Activated CD8-positive, alpha-beta memory T cell treated with anti-CD3 and anti-CD28 coated beads for 24 hours (primary cell): ENCODE measurements around the gene LPP.

ENCODE experiments used
- DNase-seq: peaks from one replicate; pipeline ENCODE4 v3.0.0-alpha.2; 2020

The LPP gene

GRCh38 chr3:188255190-188255589 lies 101.2 kb downstream of the LPP start:
- DNase-seq: no peak

- no peak for DNase-seq
Measured at GRCh38 chr3:188256758-188257157, 102.8 kb downstream of the LPP start.

- no peak for DNase-seq
Measured at GRCh38 chr3:188257384-188258026, 103.5 kb downstream of the LPP start.

DNA sequence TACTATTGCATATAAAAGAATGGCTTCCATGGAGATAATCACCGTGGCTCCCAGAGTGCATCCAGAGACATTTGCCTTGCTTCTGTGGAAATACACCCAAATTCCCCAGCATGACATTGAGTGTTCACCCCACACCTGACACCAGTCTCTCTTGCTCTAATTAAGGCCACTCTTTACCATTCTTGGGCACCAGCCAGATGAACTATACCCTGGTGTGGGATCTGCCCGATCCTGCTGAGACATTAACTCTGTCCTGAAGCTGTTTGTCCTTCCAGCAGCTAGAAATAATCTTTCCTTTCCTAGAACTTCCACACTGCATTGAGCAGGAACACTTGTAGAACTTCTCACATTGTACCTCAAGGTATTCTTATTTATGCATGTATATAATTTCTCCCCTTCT lies 105.2 kb downstream of the LPP start:
- no peak for DNase-seq

- no peak for DNase-seq
Measured at GRCh38 chr3:188259596-188259995, 105.6 kb downstream of the LPP start.

DNA sequence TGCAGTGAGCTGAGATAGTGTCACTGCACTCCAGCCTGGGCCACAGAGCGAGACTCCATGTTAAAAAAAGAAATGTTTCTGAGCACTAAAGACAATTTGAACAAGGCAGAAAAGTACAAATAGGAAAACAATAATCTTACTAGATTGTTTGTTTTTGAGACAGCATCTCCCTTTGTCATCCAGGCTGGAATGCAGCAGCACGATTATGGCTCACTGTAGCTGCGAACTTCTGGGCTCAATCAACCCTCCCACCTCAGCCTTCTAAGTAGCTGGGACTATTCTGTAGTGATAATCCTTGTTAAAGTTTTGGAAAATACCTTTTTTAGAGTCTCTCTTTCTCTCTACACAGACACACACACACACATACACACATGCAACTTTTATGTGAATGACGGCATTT lies 107.1 kb downstream of the LPP start:
- DNase-seq: no peak

- no peak for DNase-seq
Measured at GRCh38 chr3:188262488-188262887, 108.5 kb downstream of the LPP start.

DNA sequence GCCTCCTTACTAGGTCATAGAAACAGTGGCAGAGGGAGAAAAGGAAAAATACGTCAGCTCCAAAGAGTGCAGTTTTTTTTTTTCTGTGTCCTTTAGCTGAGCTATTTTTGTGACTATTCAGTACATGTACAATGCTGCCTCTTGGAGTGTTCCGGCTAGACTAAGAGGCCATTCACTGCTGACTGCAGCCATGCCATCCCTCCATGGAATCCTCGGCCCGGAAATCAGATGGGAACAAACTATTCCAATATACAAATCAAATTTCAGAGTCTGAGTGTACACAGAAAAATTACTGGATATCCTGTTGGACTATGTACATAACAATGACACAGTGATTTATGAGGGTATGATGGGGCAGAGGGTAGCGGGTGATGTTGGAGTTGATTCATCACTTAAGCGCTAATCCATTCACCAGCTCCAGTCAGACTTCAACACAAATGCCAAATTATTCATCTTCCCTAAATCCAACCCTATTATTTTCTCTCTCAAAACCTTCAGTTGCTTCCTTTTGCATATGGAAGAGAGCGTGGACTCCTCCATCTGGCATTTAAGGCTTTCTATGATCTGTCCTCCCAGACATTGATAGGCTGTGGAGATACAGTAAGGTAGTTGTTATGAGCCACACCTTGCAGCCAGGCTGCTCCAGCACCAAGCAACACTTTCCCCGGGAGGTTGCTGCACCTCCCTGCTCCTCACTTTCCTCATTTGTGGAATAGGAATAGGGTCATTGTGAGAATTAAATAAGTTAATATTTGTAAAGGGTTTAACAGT lies 109.1 kb downstream of the LPP start:
- no peak for DNase-seq

DNA sequence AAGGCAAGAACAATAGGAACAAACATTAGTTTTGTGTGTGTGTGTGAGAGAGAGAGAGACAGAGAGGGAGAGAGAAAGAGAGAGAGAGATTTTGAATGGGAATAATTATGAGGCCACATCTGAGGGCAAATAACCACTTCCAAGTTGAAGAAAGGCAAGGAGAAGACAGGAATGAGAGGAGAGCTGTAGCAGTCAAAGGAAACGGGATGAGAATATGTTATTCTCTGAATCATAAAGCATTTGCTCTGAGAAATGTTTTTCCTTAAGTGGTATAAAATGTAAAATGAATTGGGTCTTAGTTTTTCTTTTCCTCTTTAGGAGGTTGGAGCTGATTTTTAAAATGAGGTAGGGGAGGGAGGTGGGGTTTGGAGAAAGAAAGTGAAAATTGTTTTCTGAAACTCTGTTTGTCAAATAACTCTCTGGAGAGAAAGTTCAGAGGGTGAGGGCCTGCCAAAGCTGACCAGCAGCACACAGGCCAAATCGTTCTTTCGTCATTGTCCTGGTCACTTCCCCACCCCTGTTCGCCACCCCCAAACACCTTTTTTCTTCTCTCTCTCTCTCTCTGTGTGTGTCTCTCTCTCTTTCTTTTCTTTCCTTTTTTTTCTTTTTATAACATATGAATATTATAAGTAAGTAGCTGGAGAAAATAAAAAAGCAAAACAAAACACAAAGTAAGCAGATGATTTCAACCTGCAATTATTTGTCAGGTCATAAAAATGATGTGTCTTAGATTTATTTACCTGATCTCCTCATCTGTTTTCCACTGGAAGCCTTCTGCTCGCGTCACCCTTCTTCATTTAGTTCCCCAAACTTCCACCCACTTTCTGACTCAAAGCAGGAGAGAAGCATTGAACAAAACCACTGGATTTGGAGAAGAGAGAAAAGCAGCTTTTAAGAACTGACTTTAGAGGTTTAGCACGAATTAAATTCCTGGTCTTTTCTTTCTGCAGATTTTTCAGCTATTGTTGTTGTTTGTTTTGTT lies 110.6 kb downstream of the LPP start:
- no peak for DNase-seq

DNA sequence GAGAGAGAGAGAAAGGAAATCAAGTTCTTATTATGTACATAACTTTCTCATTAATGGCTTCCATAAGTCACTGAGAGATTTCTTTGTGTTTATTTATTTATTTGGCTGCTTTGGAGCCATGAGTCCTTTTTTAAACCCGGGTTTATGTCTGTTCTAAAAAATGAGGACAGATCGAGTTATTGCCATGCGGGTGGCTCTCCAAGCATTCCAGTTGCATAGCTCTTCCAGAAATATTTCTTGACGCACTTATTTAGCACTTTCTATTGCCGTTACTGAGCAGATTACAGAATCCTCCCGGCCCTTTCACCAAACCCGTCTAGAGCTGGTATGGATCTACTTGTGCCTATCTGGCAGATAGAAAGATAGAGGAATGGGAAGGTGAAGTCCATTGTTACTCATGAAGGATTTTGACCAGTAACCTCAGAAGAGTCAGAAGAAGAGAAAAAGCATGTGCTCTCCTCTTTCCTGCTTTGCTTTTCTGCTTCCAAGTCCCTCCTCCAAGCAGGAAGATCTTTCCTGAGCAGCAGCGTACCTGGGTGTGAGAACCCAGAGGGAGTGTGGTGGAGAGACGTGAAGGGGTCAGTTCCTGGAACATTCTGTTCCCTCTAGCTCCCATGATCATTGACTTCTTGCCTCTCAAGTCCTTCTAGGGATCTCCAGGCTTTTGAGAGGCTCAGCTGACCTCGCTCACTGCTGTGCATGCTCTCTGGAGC lies 112.8 kb downstream of the LPP start:
- no peak for DNase-seq

- no peak for DNase-seq
Measured at GRCh38 chr3:188267790-188268335, 113.9 kb downstream of the LPP start.

- no peak for DNase-seq
Measured at GRCh38 chr3:188268336-188268735, 114.4 kb downstream of the LPP start.

- DNase-seq: no peak
Measured at GRCh38 chr3:188269040-188269439, 115.1 kb downstream of the LPP start.

GRCh38 chr3:188270423-188270972 lies 116.5 kb downstream of the LPP start:
- no peak for DNase-seq

- DNase-seq: no peak
Measured at GRCh38 chr3:188271226-188271914, 117.4 kb downstream of the LPP start.

- DNase-seq: no peak
Measured at GRCh38 chr3:188272481-188273372, 118.8 kb downstream of the LPP start.

- DNase-seq: no peak
Measured at GRCh38 chr3:188274249-188274915, 120.4 kb downstream of the LPP start.

DNA sequence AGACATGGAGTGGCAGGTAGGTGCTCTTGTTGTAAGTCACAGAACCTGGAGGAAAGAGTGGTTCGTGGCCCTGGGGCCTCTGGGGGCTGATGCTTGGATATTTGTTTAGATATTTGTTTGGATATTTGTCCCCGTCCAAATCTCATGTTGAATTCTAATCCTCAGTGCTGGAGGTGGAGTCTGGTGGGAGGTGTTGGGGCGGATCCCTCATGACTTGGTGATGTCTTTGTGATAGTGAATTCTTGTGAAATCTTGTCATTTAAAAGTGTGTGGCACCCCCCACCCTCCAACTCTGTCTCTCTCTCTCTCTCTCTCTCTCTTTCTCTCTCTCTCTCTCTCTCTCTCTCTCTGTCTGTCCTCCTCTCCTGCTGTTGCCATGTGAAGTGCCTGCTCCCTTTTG lies 122.4 kb downstream of the LPP start:
- no peak for DNase-seq

GRCh38 chr3:188278717-188279324 lies 124.9 kb downstream of the LPP start:
- no peak for DNase-seq
